Neural progenitor cell (in vitro differentiated cells): ENCODE data around the gene IFT25.

ENCODE experiments used
- CTCF ChIP-seq: fragments of 200-600 bp; sonication (generic); IDR thresholded peaks from 2 replicates; pipeline ENCODE4 v1.5.1; 2017; ENCODE audit warnings: antibody characterized with exemption, mild to moderate bottlenecking
- EZH2 ChIP-seq: fragments of 200-600 bp; sonication (generic); IDR thresholded peaks from 2 replicates; pipeline ENCODE4 v1.6.1; 2017; ENCODE audit warnings: antibody characterized with exemption, mild to moderate bottlenecking, moderate library complexity
- EZH2phosphoT487 ChIP-seq: fragments of 200-600 bp; sonication (generic); IDR thresholded peaks from 2 replicates; pipeline ENCODE4 v1.6.1; 2017; ENCODE audit warnings: antibody characterized with exemption

GRCh38 chr1:53979712-53980450 is 34.4 kb upstream of the IFT25 start:
- no peak for TF ChIP-seq CTCF
- TF ChIP-seq EZH2, result no peak
- TF ChIP-seq EZH2phosphoT487, result no peak
